CD4-positive, alpha-beta memory T cell (primary cell): ENCODE data around the gene BRSK1. TPM values are rescaled to one million over a fixed set of nuclear protein-coding genes. Genes with fewer than 3 reads are reported as not detected.

Source experiments
- CTCF ChIA-PET: fragments of 350-600 bp; sonication (Branson Sonifier 250); formaldehyde crosslinking; loops from one replicate; lab custom pipeline; 2021; ENCODE audit warnings: inconsistent platforms; ENCODE audit not compliant: partially characterized antibody; lab: Charles Lee
- POLR2A ChIA-PET: fragments of 350-600 bp; sonication (Branson Sonifier 250); formaldehyde crosslinking; loops from one replicate; lab custom pipeline; 2021; ENCODE audit not compliant: partially characterized antibody; lab: Charles Lee
- DNase-seq, 5 donors: peaks; one replicate each; pipeline versions ENCODE4 v3.0.0 to v3.0.0-alpha.2; 2020 to 2022; ENCODE audit warnings: mixed read lengths in 1 of 5
- H3K27ac ChIP-seq: one replicate; pipeline ENCODE4 v1.7.0; 2013; ENCODE audit warnings: low read depth, low read length
- H3K27me3 ChIP-seq: 2 replicates; pipeline ENCODE4 v1.7.0; 2013; ENCODE audit warnings: mild to moderate bottlenecking, low read length, moderate library complexity; ENCODE audit not compliant: insufficient read depth
- H3K36me3 ChIP-seq: 2 replicates; pipeline ENCODE4 v1.7.0; 2013; ENCODE audit warnings: mild to moderate bottlenecking, low read length, moderate library complexity; ENCODE audit not compliant: insufficient read depth
- H3K4me1 ChIP-seq: 2 replicates; pipeline ENCODE4 v1.7.0; 2013; ENCODE audit warnings: mild to moderate bottlenecking, low read length, moderate library complexity; ENCODE audit not compliant: insufficient read depth
- H3K4me3 ChIP-seq, 2 donors: one replicate each; pipeline ENCODE4 v1.7.0; 2013; ENCODE audit warnings: low read length in 2 of 2, mild to moderate bottlenecking in 1 of 2
- H3K9me3 ChIP-seq, 2 donors: one replicate each; pipeline ENCODE4 v1.7.0; 2013; ENCODE audit warnings: low read length in 2 of 2, control low read depth in 1 of 2; ENCODE audit not compliant: control insufficient read depth in 1 of 2
- H3K27ac Mint-ChIP-seq, 7 donors: one replicate each; pipeline ENCODE4 v1.8.0; 2020 to 2021; ENCODE audit warnings: mixed read lengths in 7 of 7, mild to moderate bottlenecking in 6 of 7, inconsistent platforms in 3 of 7, moderate library complexity in 3 of 7
- H3K27me3 Mint-ChIP-seq, 2 donors: one replicate each; pipeline ENCODE4 v1.8.0; 2020 to 2021; ENCODE audit warnings: mixed read lengths in 2 of 2
- H3K36me3 Mint-ChIP-seq, 2 donors: one replicate each; pipeline ENCODE4 v1.8.0; 2020 to 2021; ENCODE audit warnings: mixed read lengths in 2 of 2, inconsistent platforms in 1 of 2, mild to moderate bottlenecking in 1 of 2
- H3K4me1 Mint-ChIP-seq, 4 donors: one replicate each; pipeline ENCODE4 v1.8.0; 2020 to 2021; ENCODE audit warnings: mixed read lengths in 4 of 4, mild to moderate bottlenecking in 1 of 4
- H3K4me3 Mint-ChIP-seq, 8 donors: one replicate each; pipeline ENCODE4 v1.8.0; 2020 to 2021; ENCODE audit warnings: mixed read lengths in 8 of 8, mild to moderate bottlenecking in 7 of 8, moderate library complexity in 6 of 8, inconsistent platforms in 3 of 8
- H3K9me3 Mint-ChIP-seq, 8 donors: one replicate each; pipeline ENCODE4 v1.8.0; 2020 to 2021; ENCODE audit warnings: mixed read lengths in 8 of 8, mild to moderate bottlenecking in 5 of 8, inconsistent platforms in 3 of 8, moderate library complexity in 1 of 8
- intact Hi-C: fragments of 100-400 bp; cut with micrococcal nuclease; formaldehyde crosslinking; loops from one replicate; pipeline ENCODE4 v1.15.1; 2023
- polyA plus RNA-seq, 2 donors: library from polyadenylated mRNA; unstranded; fragments of 300-500 nt; fragmentation: Illumina TruSeq; gene quantifications; one replicate each; pipeline ENCODE4 v1.2.3, GENCODE V29; 2021
- total RNA-seq, 2 experiments: library from RNA; stranded (reverse); gene quantifications; one replicate each; pipeline ENCODE4 v1.2.3, GENCODE V29; 2021

BRSK1 gene
- total and polyA plus RNA-seq, 4 experiments from 2014 or later, result 1.4 to 1.7 TPM; not detected in 2

GRCh38 chr19:55310498-55310897 is 26.7 kb downstream of the BRSK1 start:
- H3K27ac Mint-ChIP-seq, result no peak overlapping the region
- H3K36me3 Mint-ChIP-seq, result no peaks in the 10 kb centered on the region
- H3K4me1 Mint-ChIP-seq, result peaks cover 0 to 4% (median under 1%) of the 10 kb centered on the region in 4 donors
- Histone ChIP-seq H3K27me3 (no peaks in the 10 kb centered on the region), H3K4me3 (no peak overlapping the region), H3K9me3 (no peaks in the 10 kb centered on the region), H3K27ac (no peak overlapping the region), H3K36me3 (no peaks in the 10 kb centered on the region), H3K4me1 (no peaks in the 10 kb centered on the region)
- H3K4me3 Mint-ChIP-seq, result no peak overlapping the region
- intact Hi-C loops, result no loop called here
- ChIA-PET POLR2A (no interaction called here), CTCF (no interaction called here)
- H3K9me3 Mint-ChIP-seq, result no peaks in the 10 kb centered on the region
- no peak for DNase-seq
- H3K27me3 Mint-ChIP-seq, result peaks cover 2% of the 10 kb centered on the region in 2 donors

GRCh38 chr19:55311397-55311796 is 27.6 kb downstream of the BRSK1 start:
- Mint-ChIP-seq H3K4me1 (no peaks in the 10 kb centered on the region), H3K4me3 (no peak overlapping the region), H3K36me3 (no peaks in the 10 kb centered on the region), H3K27ac (no peak overlapping the region), H3K27me3 (peaks cover 2% of the 10 kb centered on the region in 2 donors), H3K9me3 (no peaks in the 10 kb centered on the region)
- Histone ChIP-seq H3K9me3 (no peaks in the 10 kb centered on the region), H3K4me1 (no peaks in the 10 kb centered on the region), H3K4me3 (no peak overlapping the region), H3K27me3 (no peaks in the 10 kb centered on the region), H3K27ac (no peak overlapping the region), H3K36me3 (no peaks in the 10 kb centered on the region)
- intact Hi-C loops, result no loop called here
- POLR2A ChIA-PET, result no interaction called here
- DNase-seq, result no peak
- CTCF ChIA-PET, result interaction anchor here (1.0 kb wide), 2 partner anchors 10 to 156 kb away, joined by 3 to 4 read pairs; no protein-coding TSS in a partner anchor

- no peaks in the 10 kb centered on the region for H3K36me3 Mint-ChIP-seq
- Histone ChIP-seq H3K9me3 (no peaks in the 10 kb centered on the region), H3K36me3 (no peaks in the 10 kb centered on the region), H3K4me3 (no peak overlapping the region), H3K27ac (no peak overlapping the region), H3K27me3 (no peaks in the 10 kb centered on the region), H3K4me1 (no peaks in the 10 kb centered on the region)
- POLR2A ChIA-PET, result no interaction called here
- no peaks in the 10 kb centered on the region for H3K9me3 Mint-ChIP-seq
- no peaks in the 10 kb centered on the region for H3K4me1 Mint-ChIP-seq
- H3K27ac Mint-ChIP-seq, result no peak overlapping the region
- H3K27me3 Mint-ChIP-seq, result peaks cover 2% of the 10 kb centered on the region in 2 donors
- H3K4me3 Mint-ChIP-seq, result no peak overlapping the region
- no peak for DNase-seq
- intact Hi-C loops, result no loop called here
- CTCF ChIA-PET, result interaction anchor here (1.0 kb wide), 2 partner anchors 10 to 156 kb away, joined by 3 to 4 read pairs; no protein-coding TSS in a partner anchor
These were observed 28.0 kb downstream of the BRSK1 start for GRCh38 chr19:55311797-55312196.

GRCh38 chr19:55312621-55313512 is 29.1 kb downstream of the BRSK1 start:
- H3K27ac Mint-ChIP-seq, result no peak overlapping the region
- H3K27me3 Mint-ChIP-seq, result peaks cover 2% of the 10 kb centered on the region in 2 donors
- no peaks in the 10 kb centered on the region for H3K9me3 Mint-ChIP-seq
- DNase-seq, result no peak
- no peak overlapping the region for H3K4me3 ChIP-seq
- no peaks in the 10 kb centered on the region for H3K36me3 Mint-ChIP-seq
- ChIA-PET CTCF (interaction anchor here (1.0 to 2.2 kb wide), 3 partner anchors 10 to 154 kb away, joined by 3 to 7 read pairs (median 4); no protein-coding TSS in a partner anchor), POLR2A (no interaction called here)
- H3K4me1 Mint-ChIP-seq, result no peaks in the 10 kb centered on the region
- intact Hi-C loops, result no loop called here
- H3K36me3 ChIP-seq, result no peaks in the 10 kb centered on the region
- no peak overlapping the region for H3K27ac ChIP-seq
- H3K9me3 ChIP-seq, result no peaks in the 10 kb centered on the region
- no peaks in the 10 kb centered on the region for H3K4me1 ChIP-seq
- H3K27me3 ChIP-seq, result no peaks in the 10 kb centered on the region
- no peak overlapping the region for H3K4me3 Mint-ChIP-seq

- Mint-ChIP-seq H3K4me1 (no peaks in the 10 kb centered on the region), H3K27me3 (peaks cover 2% of the 10 kb centered on the region in 2 donors), H3K4me3 (no peak overlapping the region), H3K36me3 (no peaks in the 10 kb centered on the region), H3K9me3 (no peaks in the 10 kb centered on the region), H3K27ac (no peak overlapping the region)
- intact Hi-C loops, result no loop called here
- no peaks in the 10 kb centered on the region for H3K27me3 ChIP-seq
- no peak overlapping the region for H3K4me3 ChIP-seq
- H3K27ac ChIP-seq, result no peak overlapping the region
- H3K9me3 ChIP-seq, result no peaks in the 10 kb centered on the region
- H3K36me3 ChIP-seq, result no peaks in the 10 kb centered on the region
- no peaks in the 10 kb centered on the region for H3K4me1 ChIP-seq
- DNase-seq, result no peak
- ChIA-PET CTCF (interaction anchor here (2.2 kb wide), 1 partner anchor 11 kb away, joined by 7 read pairs; no protein-coding TSS in a partner anchor), POLR2A (no interaction called here)
These were observed 30.6 kb downstream of the BRSK1 start for GRCh38 chr19:55314396-55314795.

DNA sequence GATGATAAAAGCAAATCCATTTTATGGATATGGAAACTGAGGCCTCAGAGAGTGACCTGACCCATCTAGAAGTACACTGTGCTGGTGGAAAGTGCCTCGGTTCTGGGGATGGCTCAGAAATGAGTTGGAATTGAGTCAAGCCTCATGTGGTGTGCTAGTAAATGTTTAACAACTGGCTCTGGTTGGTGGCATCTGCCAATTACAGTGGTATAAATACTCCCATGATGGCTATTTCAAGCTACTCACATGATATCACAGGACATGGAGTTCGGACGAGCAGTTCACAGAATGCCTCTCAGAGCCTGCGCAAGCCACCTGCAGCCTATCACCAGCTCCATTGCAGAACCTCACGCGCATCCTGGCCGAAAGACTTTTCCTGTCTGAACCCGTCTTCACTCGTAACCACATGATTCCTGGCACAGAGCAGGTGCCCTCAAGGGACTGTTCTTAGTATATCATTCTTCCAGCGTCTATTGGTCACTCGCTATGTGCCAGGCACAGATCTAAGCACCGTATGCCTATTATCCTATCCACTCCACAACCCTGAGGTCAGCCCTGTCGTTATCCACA is 32.2 kb downstream of the BRSK1 start:
- no peaks in the 10 kb centered on the region for H3K36me3 ChIP-seq

GRCh38 chr19:55316646-55317045 is 32.8 kb downstream of the BRSK1 start:
- no peaks in the 10 kb centered on the region for H3K9me3 Mint-ChIP-seq
- Histone ChIP-seq H3K36me3 (no peaks in the 10 kb centered on the region), H3K4me1 (no peaks in the 10 kb centered on the region), H3K9me3 (no peaks in the 10 kb centered on the region), H3K27ac (no peak overlapping the region), H3K27me3 (no peaks in the 10 kb centered on the region), H3K4me3 (no peak overlapping the region)
- intact Hi-C loops, result no loop called here
- POLR2A ChIA-PET, result interaction anchor here (1.2 kb wide), 1 partner anchor 50 kb away, joined by 3 read pairs; no protein-coding TSS in a partner anchor
- H3K4me1 Mint-ChIP-seq, result no peaks in the 10 kb centered on the region
- H3K36me3 Mint-ChIP-seq, result no peaks in the 10 kb centered on the region
- CTCF ChIA-PET, result interaction anchor here (1.3 kb wide), 1 partner anchor 15 kb away, joined by 4 read pairs; no protein-coding TSS in a partner anchor
- H3K27ac Mint-ChIP-seq, result no peak overlapping the region
- DNase-seq, result no peak
- no peak overlapping the region for H3K4me3 Mint-ChIP-seq
- H3K27me3 Mint-ChIP-seq, result peaks cover 4 to 5% of the 10 kb centered on the region in 2 donors

More for the DNA sequence above, 32.2 kb downstream of the BRSK1 start:
- no peaks in the 10 kb centered on the region for H3K9me3 Mint-ChIP-seq
- no peaks in the 10 kb centered on the region for H3K36me3 Mint-ChIP-seq
- no peak overlapping the region for H3K4me3 ChIP-seq
- CTCF ChIA-PET, result no interaction called here
- H3K27ac ChIP-seq, result no peak overlapping the region
- POLR2A ChIA-PET, result no interaction called here
- no peaks in the 10 kb centered on the region for H3K4me1 ChIP-seq
- no peaks in the 10 kb centered on the region for H3K4me1 Mint-ChIP-seq
- intact Hi-C loops, result no loop called here
- peaks cover 2% of the 10 kb centered on the region in 2 donors for H3K27me3 Mint-ChIP-seq
- no peaks in the 10 kb centered on the region for H3K9me3 ChIP-seq
- no peak overlapping the region for H3K27ac Mint-ChIP-seq
- no peak for DNase-seq
- no peaks in the 10 kb centered on the region for H3K27me3 ChIP-seq
- peak overlapping the region in 1 of 8 donors; percentile 48 for H3K4me3 Mint-ChIP-seq
